Hematopoietic multipotent progenitor cell (in vitro differentiated cells): Measurements from ENCODE around the gene PLA2G1B. TPM values are rescaled to one million over a fixed set of nuclear protein-coding genes. Genes with fewer than 3 reads are reported as not detected.

Experiments used
- DNase-seq, 3 donors: peaks; one replicate each; pipeline ENCODE4 v3.0.0-alpha.2; 2011 to 2015; ENCODE audit warnings: low read depth in 2 of 3, low spot score in 2 of 3
- small RNA-seq: library from RNA; depleted of rRNA; stranded (forward); fragments of <200 nt; gene quantifications from one replicate; pipeline ENCODE3, GENCODE V24; 2012
- total RNA-seq: library from RNA; depleted of rRNA; stranded (reverse); fragments of >200 nt; gene quantifications from one replicate; pipeline ENCODE4 v1.2.3, GENCODE V29; 2012

Gene PLA2G1B
- total RNA-seq, 1 donor, result 1.3 TPM

- DNase-seq, result no peak
Observed at GRCh38 chr12:120276734-120277133, 50.8 kb downstream of the PLA2G1B start.

Small RNA genes lying within 50 kb of the gene (small RNA-seq; reads per million reads assigned to genes)
- 99.6 reads per million, percentile 97 among the genes with 10 or more reads in this experiment for gene RNU4-1
- 343 reads per million, percentile 98 among the genes with 10 or more reads in this experiment for gene RNU4-2
- not detected for gene RNU6-1088P

Other genes with a start within 250 kb of the PLA2G1B start
- gene RAB35, start 211.0 kb downstream of the PLA2G1B start, total RNA-seq, result 33.9 TPM
- 71.6 TPM for gene GCN1, start 133.1 kb downstream of the PLA2G1B start, total RNA-seq
- gene RPLP0, start 126.7 kb downstream of the PLA2G1B start, total RNA-seq, result 7,099 TPM
- 24.8 TPM for gene PXN, start 62.0 kb downstream of the PLA2G1B start, total RNA-seq
- under 0.01 TPM for gene RNU4-2, start 35.9 kb downstream of the PLA2G1B start, total RNA-seq
- gene RNU4-1, start 34.5 kb downstream of the PLA2G1B start, total RNA-seq, result under 0.01 TPM
- 1.1 TPM for gene SIRT4, start 25.5 kb downstream of the PLA2G1B start, total RNA-seq
- not detected for gene MSI1, start 41.4 kb upstream of the PLA2G1B start, total RNA-seq
- gene COX6A1, start 110.3 kb upstream of the PLA2G1B start, total RNA-seq, result 380 TPM
- gene TRIAP1, start 118.6 kb upstream of the PLA2G1B start, total RNA-seq, result 9.4 TPM
- 16.4 TPM for gene GATC, start 118.7 kb upstream of the PLA2G1B start, total RNA-seq
- gene SRSF9, start 142.0 kb upstream of the PLA2G1B start, total RNA-seq, result 144 TPM
- 233 TPM for gene DYNLL1, start 168.3 kb upstream of the PLA2G1B start, total RNA-seq
- gene COQ5, start 201.4 kb upstream of the PLA2G1B start, total RNA-seq, result 15.3 TPM
- 144 TPM for gene RNF10, start 206.6 kb upstream of the PLA2G1B start, total RNA-seq